HUES64 (cell line): ENCODE results near the gene SNAPC3.
"Not testable (repeated sequence)": the region's sequence is repeated elsewhere in the genome, so short reads cannot be mapped to it uniquely, and the experiment has no call there.

Experiments
- H3K27ac ChIP-seq: 2 replicates; pipeline ENCODE4 v1.7.0; 2013; ENCODE audit warnings: low read depth, low read length, inconsistent platforms
- H3K27me3 ChIP-seq: 2 replicates; pipeline ENCODE4 v1.6.1; 2013; ENCODE audit warnings: mild to moderate bottlenecking, low read length; ENCODE audit not compliant: insufficient read depth
- H3K36me3 ChIP-seq: 2 replicates; pipeline ENCODE4 v1.6.1; 2013; ENCODE audit warnings: mild to moderate bottlenecking, low read length; ENCODE audit not compliant: insufficient read depth
- H3K4me1 ChIP-seq: 2 replicates; pipeline ENCODE4 v1.6.1; 2013; ENCODE audit warnings: mild to moderate bottlenecking, low read length, moderate library complexity; ENCODE audit not compliant: insufficient read depth
- H3K4me3 ChIP-seq: 2 replicates; pipeline ENCODE4 v1.5.1; 2013; ENCODE audit warnings: mild to moderate bottlenecking, low read length, moderate library complexity
- H3K9ac ChIP-seq: 2 replicates; pipeline ENCODE4 v1.6.1; 2013; ENCODE audit warnings: mild to moderate bottlenecking, low read depth, low read length
- H3K9me3 ChIP-seq: 2 replicates; pipeline ENCODE4 v1.6.1; 2013; ENCODE audit warnings: low read depth, low read length; ENCODE audit not compliant: insufficient read depth
- WGBS: fragments of 150-250, 120-280 bp; methylation state at CpG from one replicate; pipeline ENCODE4 v1.1.7; 2013; ENCODE audit warnings: missing lambda C conversion rate; 5-methylcytosine and 5-hydroxymethylcytosine counted together

SNAPC3 gene

DNA sequence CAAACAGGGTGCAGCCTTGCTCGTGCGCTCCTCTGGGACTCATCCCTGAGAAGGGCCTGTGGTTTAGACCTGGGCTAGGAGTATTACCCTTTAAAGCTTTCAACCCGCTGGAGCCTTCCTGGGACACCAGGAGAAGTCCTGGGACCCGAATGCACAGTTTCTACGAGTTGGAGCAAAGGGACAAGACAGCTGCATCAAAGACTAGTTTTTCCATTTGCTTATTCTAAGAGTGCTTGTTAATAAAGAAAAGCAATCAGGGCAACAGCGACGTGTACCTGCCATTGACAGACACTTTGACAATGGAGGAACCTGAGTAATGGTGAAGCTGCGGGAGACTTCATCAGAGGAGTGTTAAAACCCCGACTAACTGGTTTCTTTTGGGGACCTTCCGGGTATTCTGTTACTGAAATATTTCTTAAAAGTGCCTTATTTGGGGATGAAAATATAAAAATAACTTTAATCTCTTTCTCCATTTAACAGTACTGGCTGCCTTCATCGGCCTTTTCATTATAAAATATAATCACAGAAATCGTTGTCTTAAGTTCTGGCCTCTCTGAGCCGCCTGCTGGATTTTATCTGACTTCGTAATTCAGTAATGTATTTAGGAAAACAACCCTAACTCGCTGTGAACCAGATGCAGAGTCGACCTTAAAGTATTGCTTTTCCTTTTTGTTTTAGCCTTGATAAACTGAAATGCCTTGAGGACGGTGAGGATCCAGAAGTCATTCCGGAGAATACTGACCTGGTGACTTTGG, 732 bp downstream of the SNAPC3 start:
- peak overlapping the region; percentile 50 for H3K27ac ChIP-seq
- no peaks in the 10 kb centered on the region for H3K27me3 ChIP-seq
- H3K36me3 ChIP-seq = peaks cover 39% of the 10 kb centered on the region
- 6% methylated on average over 17 of the region's 18 CpGs for WGBS
- H3K4me3 ChIP-seq = peak overlapping the region; percentile 95
- H3K9ac ChIP-seq = peak overlapping the region; percentile 84
- no peaks in the 10 kb centered on the region for H3K9me3 ChIP-seq
- H3K4me1 ChIP-seq = peaks cover 12% of the 10 kb centered on the region; the same call in 1 of the 2 replicates

DNA sequence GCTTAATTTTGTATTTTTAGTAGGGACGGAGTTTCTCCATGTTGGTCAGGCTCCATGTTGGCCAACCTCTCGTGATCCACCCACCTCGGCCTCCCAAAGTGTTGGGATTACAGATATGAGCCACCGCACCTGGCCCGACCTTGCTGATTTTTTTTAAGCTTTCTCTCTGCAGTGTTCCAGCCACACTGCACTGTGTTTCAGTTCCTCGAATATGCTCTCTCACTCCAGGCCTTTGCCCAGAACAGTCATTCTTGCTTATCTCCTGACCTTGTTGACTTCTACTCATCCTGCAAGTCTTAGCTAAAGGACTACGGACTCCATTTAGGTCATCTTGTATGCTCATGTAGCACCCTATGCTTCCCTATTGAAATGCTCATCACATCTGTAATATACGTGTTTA, 3.3 kb downstream of the SNAPC3 start:
- peaks cover 62% of the 10 kb centered on the region for H3K36me3 ChIP-seq
- no peaks in the 10 kb centered on the region for H3K9me3 ChIP-seq
- no peak overlapping the region for H3K27ac ChIP-seq
- no peak overlapping the region for H3K9ac ChIP-seq
- WGBS = 97% methylated on average over 8 of the region's 8 CpGs
- H3K4me1 ChIP-seq = peaks cover 19% of the 10 kb centered on the region; the same call in 1 of the 2 replicates
- H3K4me3 ChIP-seq = no peak overlapping the region
- H3K27me3 ChIP-seq = no peaks in the 10 kb centered on the region

DNA sequence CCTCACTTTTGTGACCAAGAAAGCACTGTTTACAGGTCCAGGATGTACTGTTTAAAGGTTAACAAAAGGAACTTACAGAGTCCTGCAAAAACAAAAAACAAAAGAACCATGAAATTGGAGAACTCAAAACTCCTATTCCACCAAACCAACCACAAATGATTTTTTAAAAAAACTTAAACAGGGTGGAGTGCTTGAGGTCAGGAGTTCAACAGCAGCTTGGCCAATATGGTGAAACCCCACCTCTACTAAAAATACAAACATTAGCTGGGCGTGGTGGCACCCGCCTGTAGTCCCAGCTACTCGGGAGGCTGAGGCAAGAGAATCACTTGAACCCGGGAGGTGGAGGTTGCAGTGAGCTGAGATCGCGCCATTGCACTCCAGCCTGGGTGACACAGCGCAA, 5.0 kb downstream of the SNAPC3 start:
- H3K4me1 ChIP-seq = peaks cover 13% of the 10 kb centered on the region; the same call in 1 of the 2 replicates

DNA sequence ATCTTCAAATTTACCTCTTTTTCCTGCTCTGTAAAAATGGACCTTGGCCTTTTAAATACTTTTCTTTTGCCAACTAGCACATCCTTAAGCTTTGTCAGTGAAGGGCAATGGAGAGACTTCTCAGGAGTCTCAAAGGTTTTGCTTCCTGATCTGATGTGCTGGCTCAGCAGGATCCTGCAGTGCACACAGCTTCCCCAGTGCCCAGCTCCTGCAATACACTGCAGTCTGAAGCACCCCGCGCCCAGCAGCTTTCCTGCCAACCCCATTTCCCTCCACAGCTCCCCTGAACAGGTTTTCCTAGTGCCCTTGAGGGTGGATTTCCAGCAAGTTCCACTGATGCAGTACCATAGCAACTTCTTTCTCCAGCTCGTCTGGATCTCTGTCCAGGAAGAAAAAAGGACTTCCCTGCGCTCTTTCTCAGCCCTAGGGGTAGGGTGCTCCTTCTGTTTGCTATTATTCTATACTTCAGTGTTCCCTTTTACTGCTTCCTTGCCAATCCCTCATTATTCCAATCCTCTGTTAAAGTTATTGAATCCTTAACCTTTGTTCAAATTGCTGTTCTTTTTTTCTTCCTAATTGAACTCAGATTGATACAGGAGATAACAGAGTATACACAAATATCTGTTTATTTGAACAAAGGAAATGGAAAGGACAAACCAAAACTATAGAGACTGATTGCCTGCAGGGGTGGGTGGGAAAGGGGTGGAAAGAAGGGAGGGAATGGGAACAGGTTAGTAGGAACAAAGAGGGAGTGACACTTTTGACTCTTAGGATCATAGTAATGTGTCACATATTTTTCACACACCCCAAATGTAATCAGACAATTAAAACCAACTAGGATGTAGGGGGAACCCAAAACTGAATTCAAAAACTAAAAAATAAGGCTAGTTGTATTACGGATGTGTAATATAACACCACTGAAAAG, 8.5 kb downstream of the SNAPC3 start:
- 72% methylated on average over 5 of the region's 5 CpGs for WGBS
- Histone ChIP-seq H3K4me1 (peaks cover 7% of the 10 kb centered on the region; the same call in 1 of the 2 replicates), H3K9ac (no peak overlapping the region), H3K4me3 (no peak overlapping the region), H3K36me3 (peaks cover 74% of the 10 kb centered on the region), H3K27me3 (no peaks in the 10 kb centered on the region), H3K27ac (0 out of 2 replicates have a peak overlapping the region, but pooled peaks have one; percentile 4), H3K9me3 (no peaks in the 10 kb centered on the region)

More for the DNA sequence above, 5.0 kb downstream of the SNAPC3 start:
- not testable (repeated sequence) for H3K27me3 ChIP-seq, H3K27ac ChIP-seq, H3K9me3 ChIP-seq, H3K4me3 ChIP-seq, H3K9ac ChIP-seq
- H3K36me3 ChIP-seq = peaks cover 66% of the 10 kb centered on the region
- WGBS = 97% methylated on average over 7 of the region's 7 CpGs

GRCh38 chr9:15433191-15433590, 10.5 kb downstream of the SNAPC3 start:
- H3K27ac ChIP-seq = no peak overlapping the region
- WGBS = 83% methylated on average over 2 of the region's 4 CpGs
- peaks cover 7% of the 10 kb centered on the region; the same call in 1 of the 2 replicates for H3K4me1 ChIP-seq
- no peak overlapping the region for H3K4me3 ChIP-seq
- H3K27me3 ChIP-seq = no peaks in the 10 kb centered on the region
- H3K9me3 ChIP-seq = no peaks in the 10 kb centered on the region
- H3K9ac ChIP-seq = no peak overlapping the region
- H3K36me3 ChIP-seq = peaks cover 78% of the 10 kb centered on the region

GRCh38 chr9:15433661-15434060, 11.0 kb downstream of the SNAPC3 start:
- no peak overlapping the region for H3K27ac ChIP-seq
- no peak overlapping the region for H3K4me3 ChIP-seq
- peaks cover 7% of the 10 kb centered on the region; the same call in 1 of the 2 replicates for H3K4me1 ChIP-seq
- 96% methylated on average over 3 of the region's 3 CpGs for WGBS
- peaks cover under 1% of the 10 kb centered on the region; the same call in 1 of the 2 replicates for H3K9me3 ChIP-seq
- peaks cover 80% of the 10 kb centered on the region for H3K36me3 ChIP-seq
- H3K9ac ChIP-seq = no peak overlapping the region
- no peaks in the 10 kb centered on the region for H3K27me3 ChIP-seq

DNA sequence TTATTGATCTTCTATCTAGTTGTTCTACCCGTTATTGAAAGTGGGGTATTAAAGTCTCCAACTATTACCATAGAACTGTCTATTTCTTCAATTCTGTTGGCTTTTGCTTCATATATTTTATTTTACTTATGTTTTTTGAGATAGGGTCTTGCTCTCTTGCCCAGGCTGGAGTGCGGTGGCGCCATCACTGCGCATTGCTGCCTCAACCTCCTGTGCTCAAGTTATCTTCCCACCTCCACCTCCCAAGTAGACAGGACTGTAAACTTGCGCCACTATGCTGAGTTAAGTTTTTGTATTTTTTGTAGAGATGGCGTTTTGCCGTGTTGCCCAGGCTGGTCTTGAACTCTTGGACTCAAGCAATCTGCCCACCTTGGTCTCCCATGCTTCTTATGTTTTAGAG, 16.2 kb downstream of the SNAPC3 start:
- no peak overlapping the region for H3K27ac ChIP-seq
- no peak overlapping the region for H3K4me3 ChIP-seq
- H3K36me3 ChIP-seq = peaks cover 79% of the 10 kb centered on the region
- H3K4me1 ChIP-seq = no peaks in the 10 kb centered on the region
- no peak overlapping the region for H3K9ac ChIP-seq
- H3K27me3 ChIP-seq = no peaks in the 10 kb centered on the region
- peaks cover 24% of the 10 kb centered on the region for H3K9me3 ChIP-seq
- WGBS = 98% methylated on average over 6 of the region's 7 CpGs

DNA sequence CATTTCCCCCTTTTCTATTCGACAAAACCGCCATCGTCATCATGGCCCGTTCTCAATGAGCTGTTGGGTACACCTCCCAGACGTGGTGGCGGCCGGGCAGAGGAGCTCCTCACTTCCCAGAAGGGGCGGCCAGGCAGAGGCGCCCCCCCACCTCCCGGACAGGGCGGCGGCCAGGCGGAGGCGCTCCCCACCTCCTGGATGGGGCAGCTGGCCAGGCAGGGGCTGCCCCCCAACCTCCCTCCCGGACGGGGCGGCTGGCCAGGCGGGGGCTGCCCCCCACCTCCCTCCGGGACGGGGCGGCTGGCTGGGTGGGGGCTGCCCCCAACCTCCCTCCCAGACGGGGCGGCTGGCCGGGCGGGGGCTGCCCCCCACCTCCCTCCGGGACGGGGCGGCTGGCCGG, 19.2 kb downstream of the SNAPC3 start:
- not testable (repeated sequence) for H3K4me1 ChIP-seq, H3K9ac ChIP-seq, H3K27ac ChIP-seq, H3K4me3 ChIP-seq, H3K27me3 ChIP-seq
- Histone ChIP-seq H3K9me3 (peaks cover 24% of the 10 kb centered on the region), H3K36me3 (peaks cover 81% of the 10 kb centered on the region)
- 89% methylated on average over 24 of the region's 29 CpGs for WGBS

- WGBS = 97% methylated on average over 33 of the region's 33 CpGs
- H3K27ac ChIP-seq, H3K9ac ChIP-seq, H3K4me3 ChIP-seq, H3K27me3 ChIP-seq, H3K4me1 ChIP-seq: not testable (repeated sequence)
- peaks cover 24% of the 10 kb centered on the region for H3K9me3 ChIP-seq
- H3K36me3 ChIP-seq = peaks cover 81% of the 10 kb centered on the region
These were observed 19.6 kb downstream of the SNAPC3 start for GRCh38 chr9:15442264-15442663.

- Histone ChIP-seq H3K4me3 (no peak overlapping the region), H3K9ac (no peak overlapping the region), H3K36me3 (peaks cover 80% of the 10 kb centered on the region), H3K9me3 (peaks cover 19% of the 10 kb centered on the region), H3K27ac (no peak overlapping the region), H3K4me1 (no peaks in the 10 kb centered on the region), H3K27me3 (no peaks in the 10 kb centered on the region)
- WGBS = 94% methylated on average over 3 of the region's 3 CpGs
These were observed 21.5 kb downstream of the SNAPC3 start for GRCh38 chr9:15444141-15444540.

DNA sequence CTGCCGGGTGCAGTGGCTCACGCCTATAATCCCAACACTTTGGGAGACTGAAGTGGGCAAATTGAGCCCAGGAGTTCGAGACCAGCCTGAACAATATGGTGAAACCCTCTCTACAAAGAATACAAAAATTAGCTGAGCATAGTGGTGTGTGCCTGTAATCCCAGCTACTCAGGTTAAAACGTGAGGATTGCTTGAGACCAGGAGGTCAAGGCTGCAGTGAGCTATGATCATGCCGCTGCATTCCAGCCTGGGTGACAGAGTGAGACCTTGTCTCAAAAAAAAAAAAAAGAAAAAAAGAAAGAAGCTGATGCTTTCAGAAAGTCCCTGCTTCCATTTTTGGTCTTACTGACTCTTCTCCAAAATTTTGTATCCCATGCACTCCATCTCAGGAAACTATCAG, 31.3 kb downstream of the SNAPC3 start:
- no peak overlapping the region for H3K4me3 ChIP-seq
- no peaks in the 10 kb centered on the region for H3K4me1 ChIP-seq
- H3K9me3 ChIP-seq = no peaks in the 10 kb centered on the region
- no peaks in the 10 kb centered on the region for H3K27me3 ChIP-seq
- H3K9ac ChIP-seq = no peak overlapping the region
- no peak overlapping the region for H3K27ac ChIP-seq
- peaks cover 93% of the 10 kb centered on the region for H3K36me3 ChIP-seq
- WGBS = 97% methylated on average over 5 of the region's 5 CpGs
